ENCODE data around the gene PLXNA2. TPM values are rescaled to one million over a fixed set of nuclear protein-coding genes. Genes with fewer than 3 reads are reported as not detected.

Gene PLXNA2
- polyA plus RNA-seq, 2 of the 4 experiments (the other 2 are of a cell fraction), result 0.36 to 0.87 TPM

- no peak for TF ChIP-seq REST (IDR thresholded peaks at IDR 0.05)
- TF ChIP-seq ZFP36 (IDR thresholded peaks at IDR 0.05; ENCODE audit: borderline replicate concordance, partially characterized antibody), result no peak
- no peak for TF ChIP-seq HOXA7 (CRISPR knock-in tag; IDR thresholded peaks at IDR 0.05)
- no peak for TF ChIP-seq KDM1A (IDR thresholded peaks at IDR 0.05; ENCODE audit: low read depth)
- no peak for TF ChIP-seq NR3C1 (IDR thresholded peaks at IDR 0.05)
- TF ChIP-seq ELK1 (IDR thresholded peaks at IDR 0.05; ENCODE audit: low read depth, low read length), result no peak
- no peak for TF ChIP-seq CHD4 (IDR thresholded peaks at IDR 0.05; ENCODE audit: borderline replicate concordance)
- TF ChIP-seq ATOH8 (CRISPR knock-in tag; IDR thresholded peaks at IDR 0.05; ENCODE audit: low read depth), result no peak
- TF ChIP-seq CTCF (IDR thresholded peaks at IDR 0.05), result no peak
- no peak for TF ChIP-seq HMGXB4 (CRISPR knock-in tag; IDR thresholded peaks at IDR 0.05; ENCODE audit: borderline replicate concordance)
- no peak for TF ChIP-seq ZSCAN20 (CRISPR knock-in tag; IDR thresholded peaks at IDR 0.05)
- no peak for TF ChIP-seq CBX2 (IDR thresholded peaks at IDR 0.05; ENCODE audit: borderline replicate concordance, low read depth)
- no peak for TF ChIP-seq HDAC2 (IDR thresholded peaks at IDR 0.05)
- TF ChIP-seq POLR2AphosphoS2 (conservative IDR thresholded peaks at IDR 0.05; ENCODE audit: low read length), result no peak
- no peak for TF ChIP-seq USF2 (IDR thresholded peaks at IDR 0.05)
- no peak for TF ChIP-seq RFX5 (IDR thresholded peaks at IDR 0.05)
- TF ChIP-seq BCL3 (IDR thresholded peaks at IDR 0.05), result no peak
- no peak for TF ChIP-seq NPAS2 (CRISPR knock-in tag; IDR thresholded peaks at IDR 0.05; ENCODE audit: borderline replicate concordance)
- no peak for TF ChIP-seq TP53 (CRISPR knock-in tag; IDR thresholded peaks at IDR 0.05)
- no peak overlapping the region for H3K4me2 ChIP-seq
- FAIRE-seq (no peak), ATAC-seq (no peak), DNase-seq (ENCODE audit: low read depth in 1 of 2, low spot score in 1 of 2) (no peak)
- 66% methylated on average over 4 of the region's 4 CpGs for WGBS (ENCODE audit: missing lambda C conversion rate)
- ChIA-PET CTCF (interaction anchor here (1.2 to 2.1 kb wide), 3 partner anchors 13 to 164 kb away, joined by 6 read pairs; no protein-coding TSS in a partner anchor), POLR2A (interaction anchor here (0.8 kb wide), 1 partner anchor 157 kb away, joined by 3 read pairs; no protein-coding TSS in a partner anchor)
- H3K27ac ChIP-seq, result no peak overlapping the region
- H3K4me1 ChIP-seq, result no peaks in the 10 kb centered on the region
- no peak overlapping the region for H3K4me3 ChIP-seq
- H3K9me3 ChIP-seq, result no peaks in the 10 kb centered on the region
Observed at GRCh38 chr1:208088319-208088718, 155.9 kb downstream of the PLXNA2 start.
